Body of pancreas (tissue), 4 donors: Measurements from ENCODE around the gene HAPLN2. TPM values are rescaled to one million over a fixed set of nuclear protein-coding genes. Genes with fewer than 3 reads are reported as not detected.

Experiments used
- ATAC-seq: fragments of 150-250 bp; one replicate; pipeline ENCODE4 v1.9.1; 2016
- DNase-seq, 4 donors: peaks; one replicate each; pipeline ENCODE4 v3.0.0-alpha.2; 2019
- H3K27ac ChIP-seq, 4 donors: fragments of 200-600 bp; sonication (generic); 1 replicate in 3 of 4; 2 replicates in 1 of 4; pipeline versions ENCODE4 v1.5.1 to v1.6.1; 2016 to 2019; ENCODE audit warnings: mild to moderate bottlenecking in 1 of 4, mixed read lengths in 1 of 4, moderate library complexity in 1 of 4
- H3K27me3 ChIP-seq, 2 donors: fragments of 200-600 bp; sonication (generic); one replicate each; pipeline ENCODE4 v1.6.0; 2016; ENCODE audit warnings: mild to moderate bottlenecking in 1 of 2
- H3K36me3 ChIP-seq, 2 donors: fragments of 200-600 bp; sonication (generic); replicated peaks in 1 of 2; 2 replicates each; pipeline ENCODE4 v1.5.1; 2016; ENCODE audit warnings: low read depth in 2 of 2; ENCODE audit not compliant: insufficient read depth in 1 of 2
- H3K4me1 ChIP-seq: fragments of 200-600 bp; sonication (generic); one replicate; pipeline ENCODE4 v1.6.0; 2016
- H3K4me3 ChIP-seq, 2 donors: fragments of 200-600 bp; sonication (generic); 1 replicate in 1 of 2; 2 replicates in 1 of 2; pipeline ENCODE4 v1.5.1; 2016 to 2019
- H3K9me3 ChIP-seq, 3 donors: fragments of 200-600 bp; sonication (generic); 1 replicate in 2 of 3; 2 replicates in 1 of 3; pipeline ENCODE4 v1.5.1; 2016
- CTCF ChIP-seq, 7 experiments: fragments of 450-650 bp in 4 of 7; fragments of 200-600 bp in 3 of 7; sonication (generic) in 3 of 7; IDR thresholded peaks; one replicate each; pipeline ENCODE4 v1.5.1; 2016 to 2019; ENCODE audit warnings: antibody characterized with exemption in 7 of 7
- POLR2A ChIP-seq, 3 donors: fragments of 450-650 bp; IDR thresholded peaks; one replicate each; pipeline ENCODE4 v1.6.1; 2016; ENCODE audit warnings: antibody characterized with exemption in 3 of 3, mild to moderate bottlenecking in 2 of 3
- WGBS, 2 donors: methylation state at CpG; one replicate each; pipeline ENCODE4 v1.1.5; 2017; 5-methylcytosine and 5-hydroxymethylcytosine counted together
- intact Hi-C: fragments of 100-400 bp; cut with DNase I; formaldehyde crosslinking; loops from one replicate; pipeline ENCODE4 v1.15.1; 2023
- total RNA-seq, 2 donors: library from RNA; depleted of rRNA; stranded (reverse); fragments of >200 nt; gene quantifications; one replicate each; pipeline ENCODE4 v1.1.0, GENCODE V29; 2016

Gene HAPLN2
- total RNA-seq, 2 donors from 2014 or later: not detected

GRCh38 chr1:156581661-156582387 is 37.4 kb upstream of the HAPLN2 start:
- no peak overlapping the region for H3K4me3 ChIP-seq
- intact Hi-C loops: loop anchor here (10.0 kb wide), 1 partner anchor 127 kb away; no protein-coding TSS in a partner anchor
- TF ChIP-seq POLR2A (IDR thresholded peaks at IDR 0.05): no peak
- no peak for TF ChIP-seq CTCF (IDR thresholded peaks at IDR 0.05)
- no peak for ATAC-seq
- H3K9me3 ChIP-seq: no peaks in the 10 kb centered on the region
- H3K27me3 ChIP-seq: no peaks in the 10 kb centered on the region
- no peak overlapping the region for H3K27ac ChIP-seq
- no peaks in the 10 kb centered on the region for H3K4me1 ChIP-seq
- no peaks in the 10 kb centered on the region for H3K36me3 ChIP-seq
- DNase-seq: no peak
- 73 to 80% methylated on average over 15 to 21 of the region's 21 CpGs for WGBS, 2 donors

- TF ChIP-seq CTCF (IDR thresholded peaks at IDR 0.05) (no peak), POLR2A (IDR thresholded peaks at IDR 0.05) (no peak)
- Histone ChIP-seq H3K4me3 (no peak overlapping the region), H3K36me3 (no peaks in the 10 kb centered on the region), H3K4me1 (no peaks in the 10 kb centered on the region), H3K9me3 (no peaks in the 10 kb centered on the region), H3K27ac (no peak overlapping the region), H3K27me3 (no peaks in the 10 kb centered on the region)
- ATAC-seq (no peak), DNase-seq (no peak)
- 57 to 74% methylated on average over 8 to 9 of the region's 9 CpGs for WGBS, 2 donors
- intact Hi-C loops: loop anchor here (10.0 kb wide), 1 partner anchor 128 kb away; no protein-coding TSS in a partner anchor
Observed at GRCh38 chr1:156582388-156583017, 36.7 kb upstream of the HAPLN2 start.

GRCh38 chr1:156583821-156584622 is 35.2 kb upstream of the HAPLN2 start:
- Histone ChIP-seq H3K4me1 (no peaks in the 10 kb centered on the region), H3K27ac (no peak overlapping the region), H3K27me3 (no peaks in the 10 kb centered on the region), H3K36me3 (no peaks in the 10 kb centered on the region), H3K9me3 (no peaks in the 10 kb centered on the region), H3K4me3 (no peak overlapping the region)
- TF ChIP-seq POLR2A (IDR thresholded peaks at IDR 0.05) (no peak), CTCF (IDR thresholded peaks at IDR 0.05) (peak; percentile 86 to 93 (median 88))
- ATAC-seq (peak; percentile 75), DNase-seq (peak; percentile 79 to 86 (median 82))
- 50 to 54% methylated on average over 19 to 20 of the region's 20 CpGs for WGBS, 2 donors
- intact Hi-C loops: loop anchor here (10.0 kb wide), 1 partner anchor 129 kb away; no protein-coding TSS in a partner anchor

- 22 to 43% methylated on average over 11 of the region's 11 CpGs for WGBS, 2 donors
- H3K4me1 ChIP-seq: no peaks in the 10 kb centered on the region
- TF ChIP-seq POLR2A (IDR thresholded peaks at IDR 0.05) (no peak), CTCF (IDR thresholded peaks at IDR 0.05) (peak in 1 of 7 experiments; percentile 12)
- intact Hi-C loops: loop anchor here (10.0 kb wide), 1 partner anchor 130 kb away; no protein-coding TSS in a partner anchor
- H3K27me3 ChIP-seq: no peaks in the 10 kb centered on the region
- DNase-seq (no peak), ATAC-seq (no peak)
- no peak overlapping the region for H3K27ac ChIP-seq
- no peaks in the 10 kb centered on the region for H3K36me3 ChIP-seq
- H3K4me3 ChIP-seq: no peak overlapping the region
- no peaks in the 10 kb centered on the region for H3K9me3 ChIP-seq
Observed at GRCh38 chr1:156584813-156585212, 34.4 kb upstream of the HAPLN2 start.
